ENCODE results near the gene ZNF316. TPM values are rescaled to one million over a fixed set of nuclear protein-coding genes. Genes with fewer than 3 reads are reported as not detected.

ZNF316 gene
- total and polyA plus RNA-seq, 2 donors (not counting 1 experiment from before 2014, with no cell fraction given) = 5.1 to 13.0 TPM

DNA sequence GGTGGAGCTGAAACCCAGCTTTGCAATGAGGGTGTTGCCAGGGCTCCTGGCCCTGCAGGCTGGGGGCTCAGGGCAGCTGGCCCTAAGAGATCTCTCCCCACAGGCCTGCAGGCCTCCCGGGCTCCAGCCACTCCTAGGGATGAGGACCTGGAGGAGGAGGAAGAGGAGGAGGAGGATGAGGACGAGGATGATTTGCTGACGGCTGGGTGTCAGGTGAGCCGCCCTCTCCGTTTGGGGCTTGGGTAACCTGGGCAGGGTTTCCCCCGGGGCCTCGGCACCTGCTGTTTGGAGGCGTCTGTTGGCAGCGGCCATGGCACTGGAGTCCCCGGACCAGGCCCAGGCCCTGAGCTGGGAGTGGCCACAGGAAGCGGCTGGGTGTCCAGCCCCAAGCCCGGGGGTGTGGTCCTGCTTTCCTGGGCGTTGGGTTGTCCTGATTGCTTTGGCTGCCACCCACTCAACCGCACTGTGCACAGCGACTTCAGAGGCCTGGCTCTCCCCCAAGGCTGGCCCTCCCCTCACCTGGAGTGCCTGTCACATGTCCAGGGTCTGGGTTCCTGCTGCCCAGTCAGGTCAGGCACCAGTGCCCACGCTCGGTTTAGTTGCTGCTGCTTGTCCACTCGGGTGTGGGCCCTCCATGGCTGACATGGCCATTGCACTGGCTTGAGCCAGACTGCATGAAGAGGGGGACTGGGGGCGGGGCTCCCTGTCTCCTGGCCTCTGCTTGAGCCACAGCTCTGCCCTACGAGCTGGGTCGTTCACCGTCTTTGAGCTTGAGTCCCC is 5.9 kb downstream of the ZNF316 start:
- Histone ChIP-seq H3K4me1 (ENCODE audit: control insufficient read depth, extremely low read depth, insufficient read depth, low read length) (no peaks in the 10 kb centered on the region), H3K4me3 (replicated peaks in 1 of 4; ENCODE audit: control extremely low read depth in 1 of 4, insufficient read depth in 1 of 4, low read depth in 3 of 4, low read length in 4 of 4) (no peak overlapping the region), H3K4me2 (ENCODE audit: extremely low read depth, insufficient read depth, low read length) (no peak overlapping the region), H3K9me3 (ENCODE audit: control insufficient read depth, insufficient read depth, low read depth, low read length) (no peaks in the 10 kb centered on the region), H3K9ac (ENCODE audit: insufficient read depth, low read length) (no peak overlapping the region), H3K27ac (ENCODE audit: insufficient read depth, low read length) (no peak overlapping the region), H4K20me1 (ENCODE audit: control insufficient read depth, extremely low read depth, insufficient read depth, low read length) (no peaks in the 10 kb centered on the region), H3K79me2 (ENCODE audit: control insufficient read depth, insufficient read depth, low read length) (peaks cover 18% of the 10 kb centered on the region), H3K36me3 (ENCODE audit: control insufficient read depth, insufficient read depth, low read length) (peaks cover 17% of the 10 kb centered on the region), H3K27me3 (ENCODE audit: control insufficient read depth, insufficient read depth, low read length) (no peaks in the 10 kb centered on the region), H2AFZ (ENCODE audit: low read length) (no peak overlapping the region)
- no peak for DNase-seq (ENCODE audit: low read depth in 2 of 2)
- TF ChIP-seq EZH2 (IDR thresholded peaks at IDR 0.05; ENCODE audit: low read length, missing control alignments) = no peak
- TF ChIP-seq, protein P1, sequence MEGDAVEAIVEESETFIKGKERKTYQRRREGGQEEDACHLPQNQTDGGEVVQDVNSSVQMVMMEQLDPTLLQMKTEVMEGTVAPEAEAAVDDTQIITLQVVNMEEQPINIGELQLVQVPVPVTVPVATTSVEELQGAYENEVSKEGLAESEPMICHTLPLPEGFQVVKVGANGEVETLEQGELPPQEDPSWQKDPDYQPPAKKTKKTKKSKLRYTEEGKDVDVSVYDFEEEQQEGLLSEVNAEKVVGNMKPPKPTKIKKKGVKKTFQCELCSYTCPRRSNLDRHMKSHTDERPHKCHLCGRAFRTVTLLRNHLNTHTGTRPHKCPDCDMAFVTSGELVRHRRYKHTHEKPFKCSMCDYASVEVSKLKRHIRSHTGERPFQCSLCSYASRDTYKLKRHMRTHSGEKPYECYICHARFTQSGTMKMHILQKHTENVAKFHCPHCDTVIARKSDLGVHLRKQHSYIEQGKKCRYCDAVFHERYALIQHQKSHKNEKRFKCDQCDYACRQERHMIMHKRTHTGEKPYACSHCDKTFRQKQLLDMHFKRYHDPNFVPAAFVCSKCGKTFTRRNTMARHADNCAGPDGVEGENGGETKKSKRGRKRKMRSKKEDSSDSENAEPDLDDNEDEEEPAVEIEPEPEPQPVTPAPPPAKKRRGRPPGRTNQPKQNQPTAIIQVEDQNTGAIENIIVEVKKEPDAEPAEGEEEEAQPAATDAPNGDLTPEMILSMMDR (conservative IDR thresholded peaks at IDR 0.05 in 1 of 2, IDR thresholded peaks at IDR 0.05 in 1 of 2; ENCODE audit: low read depth in 1 of 2, low read length in 2 of 2) = no peak

DNA sequence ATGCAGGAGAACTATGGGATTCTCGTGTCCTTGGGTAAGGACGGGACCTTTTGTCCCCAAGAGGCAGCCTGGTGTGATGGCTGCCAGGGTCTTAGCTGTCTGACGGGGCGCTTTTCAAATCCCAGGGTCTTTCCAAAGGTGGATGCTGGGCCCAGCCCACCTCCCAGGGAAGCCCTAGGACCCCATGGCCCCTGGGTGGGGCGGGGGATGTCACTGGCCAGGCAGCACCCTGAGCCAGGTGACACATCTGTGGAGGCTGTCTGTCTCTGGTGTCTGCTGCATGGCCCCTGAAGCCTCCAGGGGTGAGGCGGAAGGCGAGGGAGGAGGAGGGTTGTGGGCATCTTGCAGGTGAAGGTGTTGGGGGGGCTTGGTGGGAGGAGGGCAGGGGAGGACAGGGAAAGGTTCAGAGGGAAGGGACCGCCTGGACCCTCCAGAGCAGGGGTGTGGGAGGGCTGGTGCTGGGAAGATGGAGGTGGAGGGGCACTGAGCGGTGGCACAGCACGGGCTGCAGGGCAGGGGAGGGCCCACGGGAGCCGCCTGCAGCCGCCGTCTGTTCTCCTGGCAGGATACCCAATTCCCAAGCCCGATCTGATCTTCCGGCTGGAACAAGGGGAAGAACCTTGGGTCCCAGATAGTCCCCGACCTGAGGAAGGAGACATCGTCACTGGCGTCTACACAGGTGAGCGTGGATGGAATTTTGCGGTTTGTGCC is 7.0 kb downstream of the ZNF316 start:
- Histone ChIP-seq H2AFZ (ENCODE audit: low read length) (no peak overlapping the region), H3K9ac (ENCODE audit: insufficient read depth, low read length) (no peak overlapping the region), H3K79me2 (ENCODE audit: control insufficient read depth, insufficient read depth, low read length) (peaks cover 8% of the 10 kb centered on the region), H3K9me3 (ENCODE audit: control insufficient read depth, insufficient read depth, low read depth, low read length) (no peaks in the 10 kb centered on the region), H3K36me3 (ENCODE audit: control insufficient read depth, insufficient read depth, low read length) (peaks cover 21% of the 10 kb centered on the region), H3K27me3 (ENCODE audit: control insufficient read depth, insufficient read depth, low read length) (no peaks in the 10 kb centered on the region), H3K4me1 (ENCODE audit: control insufficient read depth, extremely low read depth, insufficient read depth, low read length) (no peaks in the 10 kb centered on the region), H3K4me2 (ENCODE audit: extremely low read depth, insufficient read depth, low read length) (no peak overlapping the region), H3K4me3 (replicated peaks in 1 of 4; ENCODE audit: control extremely low read depth in 1 of 4, insufficient read depth in 1 of 4, low read depth in 3 of 4, low read length in 4 of 4) (no peak overlapping the region), H4K20me1 (ENCODE audit: control insufficient read depth, extremely low read depth, insufficient read depth, low read length) (no peaks in the 10 kb centered on the region), H3K27ac (ENCODE audit: insufficient read depth, low read length) (no peak overlapping the region)
- TF ChIP-seq, protein P1 (conservative IDR thresholded peaks at IDR 0.05 in 1 of 2, IDR thresholded peaks at IDR 0.05 in 1 of 2; ENCODE audit: low read depth in 1 of 2, low read length in 2 of 2) = no peak
- TF ChIP-seq EZH2 (IDR thresholded peaks at IDR 0.05; ENCODE audit: low read length, missing control alignments) = no peak
- no peak for DNase-seq (ENCODE audit: low read depth in 2 of 2)

DNA sequence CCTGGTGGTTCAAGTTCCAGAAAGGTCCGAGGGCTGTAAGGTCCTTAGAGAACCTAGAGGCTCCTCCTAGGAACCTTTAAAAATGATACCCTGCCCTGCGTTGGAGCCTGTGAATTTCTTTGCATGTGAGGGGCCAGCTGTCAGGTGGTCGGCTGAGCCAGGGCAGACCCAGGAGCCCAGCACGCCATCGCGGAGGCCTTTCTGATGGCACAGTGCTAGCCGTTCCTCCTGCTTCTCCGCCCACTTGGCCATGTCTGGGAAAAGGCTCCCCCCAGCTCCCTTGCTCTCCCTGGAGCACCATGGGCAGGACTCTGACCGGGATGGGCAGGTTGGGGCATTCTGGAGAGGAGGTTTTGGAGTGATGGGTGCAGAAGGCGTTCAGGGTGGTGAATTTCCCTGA is 7.6 kb downstream of the ZNF316 start:
- Histone ChIP-seq H3K9ac (ENCODE audit: insufficient read depth, low read length) (no peak overlapping the region), H3K4me2 (ENCODE audit: extremely low read depth, insufficient read depth, low read length) (no peak overlapping the region), H3K9me3 (ENCODE audit: control insufficient read depth, insufficient read depth, low read depth, low read length) (no peaks in the 10 kb centered on the region), H3K4me1 (ENCODE audit: control insufficient read depth, extremely low read depth, insufficient read depth, low read length) (no peaks in the 10 kb centered on the region), H3K27me3 (ENCODE audit: control insufficient read depth, insufficient read depth, low read length) (no peaks in the 10 kb centered on the region), H4K20me1 (ENCODE audit: control insufficient read depth, extremely low read depth, insufficient read depth, low read length) (no peaks in the 10 kb centered on the region), H3K79me2 (ENCODE audit: control insufficient read depth, insufficient read depth, low read length) (peaks cover 3% of the 10 kb centered on the region), H2AFZ (ENCODE audit: low read length) (no peak overlapping the region), H3K36me3 (ENCODE audit: control insufficient read depth, insufficient read depth, low read length) (peaks cover 22% of the 10 kb centered on the region), H3K27ac (ENCODE audit: insufficient read depth, low read length) (no peak overlapping the region), H3K4me3 (replicated peaks in 1 of 4; ENCODE audit: control extremely low read depth in 1 of 4, insufficient read depth in 1 of 4, low read depth in 3 of 4, low read length in 4 of 4) (no peak overlapping the region)
- no peak for DNase-seq (ENCODE audit: low read depth in 2 of 2)
- no peak for TF ChIP-seq EZH2 (IDR thresholded peaks at IDR 0.05; ENCODE audit: low read length, missing control alignments)
- TF ChIP-seq, protein P1 (conservative IDR thresholded peaks at IDR 0.05 in 1 of 2, IDR thresholded peaks at IDR 0.05 in 1 of 2; ENCODE audit: low read depth in 1 of 2, low read length in 2 of 2) = no peak

Data from fibroblast of lung (primary cell).